Trophoblast cell (in vitro differentiated cells and primary cell): Measurements from ENCODE around the gene KSR1.
A peak's percentile ranks its signal among the peaks of the same experiment; 100 is the strongest.

Source experiments
- DNase-seq, 2 donors: peaks; one replicate each; pipeline ENCODE4 v3.0.0-alpha.2; 2016
- H2AFZ ChIP-seq: 2 replicates; pipeline ENCODE4 v1.6.1; 2013; ENCODE audit warnings: low read length, moderate library complexity, mild to moderate bottlenecking; ENCODE audit not compliant: insufficient read depth, poor library complexity
- H2AK5ac ChIP-seq: 2 replicates; pipeline ENCODE4 v1.6.1; 2013; ENCODE audit warnings: mild to moderate bottlenecking, low read length
- H2BK120ac ChIP-seq: 2 replicates; pipeline ENCODE4 v1.6.1; 2013; ENCODE audit warnings: low read length, mild to moderate bottlenecking, moderate library complexity; ENCODE audit not compliant: insufficient read depth, poor library complexity
- H2BK12ac ChIP-seq: 2 replicates; pipeline ENCODE4 v1.6.1; 2013; ENCODE audit warnings: mild to moderate bottlenecking, low read length, moderate library complexity
- H2BK5ac ChIP-seq: 2 replicates; pipeline ENCODE4 v1.6.1; 2013; ENCODE audit warnings: low read length, low read depth, moderate library complexity, mild to moderate bottlenecking; ENCODE audit not compliant: poor library complexity
- H3K14ac ChIP-seq: 2 replicates; pipeline ENCODE4 v1.6.1; 2013; ENCODE audit warnings: mild to moderate bottlenecking, low read length
- H3K18ac ChIP-seq: 2 replicates; pipeline ENCODE4 v1.6.1; 2013; ENCODE audit warnings: mild to moderate bottlenecking, low read length
- H3K23ac ChIP-seq: 2 replicates; pipeline ENCODE4 v1.6.1; 2013; ENCODE audit warnings: low read length
- H3K27ac ChIP-seq: 2 replicates; pipeline ENCODE4 v1.5.1; 2013; ENCODE audit warnings: low read depth, mild to moderate bottlenecking, inconsistent platforms, low read length, moderate library complexity
- H3K27me3 ChIP-seq: 2 replicates; pipeline ENCODE4 v1.6.1; 2013; ENCODE audit warnings: inconsistent platforms, mild to moderate bottlenecking, low read length, moderate library complexity; ENCODE audit not compliant: insufficient read depth
- H3K36me3 ChIP-seq, 2 experiments: 1 replicate in 1 of 2; 2 replicates in 1 of 2; pipeline ENCODE4 v1.6.1; 2013; ENCODE audit warnings: low read length in 2 of 2, mild to moderate bottlenecking in 2 of 2, moderate library complexity in 1 of 2; ENCODE audit not compliant: insufficient read depth in 2 of 2, control insufficient read depth in 1 of 2
- H3K4ac ChIP-seq: 2 replicates; pipeline ENCODE4 v1.6.1; 2013; ENCODE audit warnings: low read depth, mild to moderate bottlenecking, low read length, moderate library complexity
- H3K4me1 ChIP-seq, 2 experiments: 1 replicate in 1 of 2; 2 replicates in 1 of 2; pipeline ENCODE4 v1.6.1; 2013; ENCODE audit warnings: low read length in 2 of 2, mild to moderate bottlenecking in 2 of 2, moderate library complexity in 1 of 2; ENCODE audit not compliant: insufficient read depth in 2 of 2, control insufficient read depth in 1 of 2
- H3K4me2 ChIP-seq: 2 replicates; pipeline ENCODE4 v1.6.1; 2013; ENCODE audit warnings: inconsistent platforms, mild to moderate bottlenecking, low read length, moderate library complexity
- H3K4me3 ChIP-seq: 2 replicates; pipeline ENCODE4 v1.5.1; 2013; ENCODE audit warnings: mild to moderate bottlenecking, low read depth, low read length, inconsistent platforms
- H3K79me1 ChIP-seq: one replicate; pipeline ENCODE4 v1.6.1; 2013; ENCODE audit warnings: low read length
- H3K79me2 ChIP-seq: 2 replicates; pipeline ENCODE4 v1.6.1; 2013; ENCODE audit warnings: low read length, mild to moderate bottlenecking; ENCODE audit not compliant: control insufficient read depth, insufficient read depth, poor library complexity
- H3K9ac ChIP-seq: 2 replicates; pipeline ENCODE4 v1.6.1; 2013; ENCODE audit warnings: mild to moderate bottlenecking, low read length
- H3K9me3 ChIP-seq: 2 replicates; pipeline ENCODE4 v1.6.1; 2013; ENCODE audit warnings: low read depth, mild to moderate bottlenecking, control low read depth, inconsistent platforms, low read length; ENCODE audit not compliant: insufficient read depth
- H4K12ac ChIP-seq: 2 replicates; pipeline ENCODE4 v1.6.1; 2013; ENCODE audit warnings: low read depth, mild to moderate bottlenecking, low read length, moderate library complexity
- H4K8ac ChIP-seq: 2 replicates; pipeline ENCODE4 v1.6.1; 2013; ENCODE audit warnings: low read depth, mild to moderate bottlenecking, low read length, moderate library complexity
- H4K91ac ChIP-seq: one replicate; pipeline ENCODE4 v1.6.1; 2013; ENCODE audit warnings: low read depth, mild to moderate bottlenecking, low read length, moderate library complexity
- WGBS: extraction: QIAGEN DNeasy Blood & Tissue Kit; methylation state at CpG from one replicate; pipeline ENCODE4 v1.1.7; 2013; ENCODE audit warnings: missing lambda C conversion rate; ENCODE audit not compliant: insufficient read length, insufficient coverage; ENCODE audit errors: extremely low coverage; 5-methylcytosine and 5-hydroxymethylcytosine counted together

Gene KSR1

DNA sequence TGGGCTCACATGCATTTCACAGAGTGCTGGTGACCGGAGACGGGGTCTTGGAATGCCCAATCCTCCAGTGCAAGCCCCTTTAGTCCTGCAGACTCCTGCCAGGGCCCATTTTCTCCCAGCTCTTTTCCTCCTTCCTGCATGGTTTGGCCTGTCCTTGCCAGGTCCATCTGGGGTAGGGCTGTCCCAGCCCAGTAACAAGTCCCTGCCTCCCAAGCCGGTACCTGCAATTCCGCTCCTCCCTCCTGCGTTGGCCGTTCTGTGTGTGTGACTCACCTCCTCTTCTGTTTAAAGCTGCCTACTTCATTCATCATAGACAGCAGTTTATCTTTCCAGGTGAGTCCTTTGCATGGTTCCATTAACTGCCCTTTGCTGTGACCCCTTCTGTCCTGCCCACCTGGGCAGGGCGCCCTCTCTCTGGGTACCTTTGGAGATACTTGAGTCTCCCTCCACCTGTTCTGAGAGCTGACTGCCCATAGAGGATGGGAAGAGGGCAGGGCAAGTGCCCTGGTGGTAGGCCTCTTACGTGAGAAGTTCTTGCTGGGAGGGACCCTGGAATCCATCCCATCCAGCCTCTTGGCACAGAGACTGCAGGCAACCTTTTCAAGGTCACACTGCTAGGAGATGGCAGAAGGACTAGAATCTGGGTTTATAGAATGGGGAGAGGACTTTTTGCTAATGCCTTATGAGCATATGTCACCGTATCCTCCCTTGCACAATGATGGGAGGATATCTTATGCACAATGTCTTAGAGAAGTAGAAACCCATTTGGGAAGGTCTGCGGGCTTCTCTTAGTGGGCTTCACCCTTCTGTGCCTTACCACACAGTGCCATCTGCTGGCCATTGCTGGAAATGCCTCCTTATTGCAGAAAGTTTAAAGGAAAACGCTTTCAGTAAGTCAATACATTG, 145.1 kb downstream of the KSR1 start:
- Histone ChIP-seq H3K23ac (no peak overlapping the region), H3K9ac (no peak overlapping the region), H4K12ac (no peak overlapping the region), H4K91ac (no peak overlapping the region), H4K8ac (no peak overlapping the region), H3K79me1 (no peaks in the 10 kb centered on the region), H2BK5ac (no peak overlapping the region), H2BK12ac (no peak overlapping the region), H3K4me2 (no peak overlapping the region), H3K79me2 (no peaks in the 10 kb centered on the region), H3K36me3 (peaks cover 39 to 43% of the 10 kb centered on the region in 2 experiments), H3K27ac (no peak overlapping the region), H3K4me1 (no peaks in the 10 kb centered on the region), H3K27me3 (no peaks in the 10 kb centered on the region), H3K4ac (no peak overlapping the region), H2BK120ac (no peak overlapping the region), H3K18ac (no peak overlapping the region), H2AFZ (no peak overlapping the region), H3K14ac (no peak overlapping the region), H2AK5ac (no peak overlapping the region), H3K9me3 (no peaks in the 10 kb centered on the region), H3K4me3 (no peak overlapping the region)
- peak; percentile 83 to 95 for DNase-seq
- WGBS = no CpG with 5 or more reads among the region's 11 CpGs

DNA sequence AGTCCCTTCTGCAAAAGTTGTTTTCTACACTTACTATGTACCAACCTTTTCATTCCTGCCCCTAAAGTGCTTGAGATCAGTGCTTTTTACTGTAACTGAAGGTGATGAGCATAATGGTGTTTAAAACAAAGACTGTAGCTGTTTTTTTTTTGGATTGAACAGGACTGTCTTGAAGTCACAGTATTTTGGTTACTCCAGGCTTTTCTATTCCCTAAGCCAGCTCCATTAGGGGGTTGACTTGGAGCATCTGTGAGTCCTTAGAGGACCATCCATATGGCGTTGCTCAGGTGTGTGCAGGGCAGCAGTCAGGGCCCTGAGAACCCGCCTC, 145.7 kb downstream of the KSR1 start:
- DNase-seq = no peak
- no peak overlapping the region for H3K27ac ChIP-seq
- H2BK12ac ChIP-seq = no peak overlapping the region
- H3K4me2 ChIP-seq = no peak overlapping the region
- no peak overlapping the region for H3K4me3 ChIP-seq
- no peak overlapping the region for H4K12ac ChIP-seq
- no peak overlapping the region for H3K14ac ChIP-seq
- H2BK5ac ChIP-seq = no peak overlapping the region
- no peaks in the 10 kb centered on the region for H3K79me1 ChIP-seq
- no peak overlapping the region for H2AFZ ChIP-seq
- H3K9ac ChIP-seq = no peak overlapping the region
- no peak overlapping the region for H3K18ac ChIP-seq
- no peak overlapping the region for H2BK120ac ChIP-seq
- H4K91ac ChIP-seq = no peak overlapping the region
- no peaks in the 10 kb centered on the region for H3K79me2 ChIP-seq
- H3K36me3 ChIP-seq = peaks cover 36 to 42% of the 10 kb centered on the region in 2 experiments
- H3K23ac ChIP-seq = no peak overlapping the region
- WGBS = no CpG with 5 or more reads among the region's 2 CpGs
- H3K9me3 ChIP-seq = no peaks in the 10 kb centered on the region
- no peaks in the 10 kb centered on the region for H3K4me1 ChIP-seq
- no peak overlapping the region for H4K8ac ChIP-seq
- no peak overlapping the region for H2AK5ac ChIP-seq
- no peaks in the 10 kb centered on the region for H3K27me3 ChIP-seq
- no peak overlapping the region for H3K4ac ChIP-seq

DNA sequence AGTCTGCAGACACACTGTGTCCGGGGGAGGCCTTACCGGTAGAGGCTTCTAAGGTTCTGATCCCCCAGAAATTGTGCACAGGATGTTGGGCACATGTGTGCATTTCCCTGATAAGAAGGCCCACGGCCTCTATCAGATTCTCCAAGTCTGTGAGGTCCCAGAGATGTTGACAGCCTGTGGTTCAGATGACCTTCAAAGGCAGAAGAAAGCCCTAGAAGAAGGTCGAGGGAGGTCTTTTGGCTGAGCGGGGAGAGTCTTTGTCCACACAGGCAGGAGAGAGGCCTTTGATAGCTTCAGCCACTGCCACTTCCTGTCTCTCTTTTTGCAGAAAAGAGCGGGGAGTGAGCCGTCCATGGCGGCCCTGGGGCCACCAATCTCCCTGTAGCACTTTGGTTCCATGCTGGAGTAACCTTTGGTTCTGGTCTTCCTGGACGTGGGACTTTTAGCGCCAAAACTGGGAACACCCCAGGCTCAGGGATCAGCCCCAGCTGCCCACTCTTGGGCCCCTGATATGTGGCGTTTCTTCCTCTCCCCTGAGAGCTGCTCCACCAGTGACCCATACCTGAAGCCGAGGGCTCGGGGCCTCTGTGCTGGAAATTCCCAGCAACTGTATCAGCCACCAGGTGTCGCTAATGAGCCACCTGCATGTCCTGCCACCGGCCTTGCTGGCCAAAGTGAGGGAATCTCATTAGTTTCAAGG, 146.6 kb downstream of the KSR1 start:
- WGBS = no CpG with 5 or more reads among the region's 15 CpGs
- Histone ChIP-seq H4K91ac (no peak overlapping the region), H3K36me3 (peaks cover 34 to 36% of the 10 kb centered on the region in 2 experiments), H4K8ac (peak overlapping the region; percentile 3), H3K27ac (no peak overlapping the region), H3K9me3 (no peaks in the 10 kb centered on the region), H3K79me2 (no peaks in the 10 kb centered on the region), H3K27me3 (no peaks in the 10 kb centered on the region), H3K4ac (no peak overlapping the region), H4K12ac (no peak overlapping the region), H2BK5ac (no peak overlapping the region), H3K79me1 (no peaks in the 10 kb centered on the region), H2BK120ac (no peak overlapping the region), H3K14ac (no peak overlapping the region), H2AFZ (no peak overlapping the region), H3K4me2 (no peak overlapping the region), H3K4me3 (no peak overlapping the region), H3K4me1 (no peaks in the 10 kb centered on the region), H3K23ac (no peak overlapping the region), H2AK5ac (no peak overlapping the region), H3K18ac (no peak overlapping the region), H3K9ac (no peak overlapping the region), H2BK12ac (no peak overlapping the region)
- peak; percentile 77 to 90 for DNase-seq

DNA sequence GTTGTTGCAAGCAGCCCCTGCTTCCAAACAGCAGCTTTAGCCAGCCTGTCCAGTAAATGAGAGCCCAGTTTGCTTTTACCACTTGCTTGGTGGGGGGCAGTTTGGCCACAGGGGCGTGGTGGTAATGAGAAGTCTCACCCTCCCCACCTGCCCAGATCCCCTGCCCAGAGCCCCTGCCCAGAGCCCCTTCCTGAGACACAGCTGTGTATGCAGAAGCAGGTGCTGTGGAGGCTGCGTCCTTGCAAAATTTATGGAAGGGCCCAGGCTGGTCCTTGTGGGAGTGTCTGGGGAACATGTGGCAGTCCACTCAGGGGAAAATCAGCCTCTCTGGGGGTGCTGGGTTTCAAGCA, 147.1 kb downstream of the KSR1 start:
- H4K12ac ChIP-seq = no peak overlapping the region
- H3K14ac ChIP-seq = no peak overlapping the region
- H3K27ac ChIP-seq = no peak overlapping the region
- no peak overlapping the region for H4K8ac ChIP-seq
- no peak overlapping the region for H3K4ac ChIP-seq
- H3K9ac ChIP-seq = no peak overlapping the region
- DNase-seq = no peak
- H3K36me3 ChIP-seq = peaks cover 30 to 37% of the 10 kb centered on the region in 2 experiments
- no peak overlapping the region for H3K4me3 ChIP-seq
- no CpG with 5 or more reads among the region's 2 CpGs for WGBS
- H3K9me3 ChIP-seq = no peaks in the 10 kb centered on the region
- no peaks in the 10 kb centered on the region for H3K4me1 ChIP-seq
- H3K23ac ChIP-seq = no peak overlapping the region
- no peak overlapping the region for H2BK5ac ChIP-seq
- no peak overlapping the region for H2BK120ac ChIP-seq
- no peaks in the 10 kb centered on the region for H3K27me3 ChIP-seq
- H2BK12ac ChIP-seq = no peak overlapping the region
- no peak overlapping the region for H2AK5ac ChIP-seq
- no peak overlapping the region for H3K18ac ChIP-seq
- no peak overlapping the region for H2AFZ ChIP-seq
- no peaks in the 10 kb centered on the region for H3K79me1 ChIP-seq
- H3K79me2 ChIP-seq = no peaks in the 10 kb centered on the region
- H4K91ac ChIP-seq = no peak overlapping the region
- H3K4me2 ChIP-seq = no peak overlapping the region
